Measurements from ENCODE around the gene CNIH3.

CNIH3 gene

GRCh38 chr1:224583774-224584173 is 32.3 kb upstream of the CNIH3 start:
- Mint-ChIP-seq H3K36me3 (ENCODE audit: low read depth) (peaks cover 9% of the 10 kb centered on the region), H3K27ac (no peak overlapping the region), H3K4me3 (no peak overlapping the region)

GRCh38 chr1:224585051-224585450 is 31.1 kb upstream of the CNIH3 start:
- Mint-ChIP-seq H3K27ac (no peak overlapping the region), H3K9me3 (no peaks in the 10 kb centered on the region), H3K36me3 (ENCODE audit: low read depth) (peaks cover 9% of the 10 kb centered on the region)

More at GRCh38 chr1:224583774-224584173, 32.3 kb upstream of the CNIH3 start:
- TF ChIP-seq CTCF (IDR thresholded peaks at IDR 0.05; ENCODE audit: unreplicated experiment in 3 of 3): no peak
- H3K9me3 Mint-ChIP-seq: peaks cover 6% of the 10 kb centered on the region
- H3K27me3 Mint-ChIP-seq (ENCODE audit: low read depth): peaks cover 7% of the 10 kb centered on the region
- H3K4me1 Mint-ChIP-seq: peaks cover 11% of the 10 kb centered on the region

GRCh38 chr1:224587051-224587450 is 29.1 kb upstream of the CNIH3 start:
- no peak overlapping the region for H3K27ac Mint-ChIP-seq
- peaks cover 3% of the 10 kb centered on the region for H3K27me3 Mint-ChIP-seq (ENCODE audit: low read depth)
- no peaks in the 10 kb centered on the region for H3K9me3 Mint-ChIP-seq
- no peak overlapping the region for H3K4me3 Mint-ChIP-seq
- no peak for TF ChIP-seq CTCF (IDR thresholded peaks at IDR 0.05; ENCODE audit: unreplicated experiment in 3 of 3)
- H3K36me3 Mint-ChIP-seq (ENCODE audit: low read depth): peaks cover 9% of the 10 kb centered on the region
- H3K4me1 Mint-ChIP-seq: peaks cover 5% of the 10 kb centered on the region

More at GRCh38 chr1:224585051-224585450, 31.1 kb upstream of the CNIH3 start:
- peaks cover 11% of the 10 kb centered on the region for H3K4me1 Mint-ChIP-seq
- TF ChIP-seq CTCF (IDR thresholded peaks at IDR 0.05; ENCODE audit: unreplicated experiment in 3 of 3): no peak
- no peak overlapping the region for H3K4me3 Mint-ChIP-seq
- H3K27me3 Mint-ChIP-seq (ENCODE audit: low read depth): peaks cover 7% of the 10 kb centered on the region

- Mint-ChIP-seq H3K27me3 (ENCODE audit: low read depth) (peaks cover 3% of the 10 kb centered on the region), H3K36me3 (ENCODE audit: low read depth) (peaks cover 6% of the 10 kb centered on the region), H3K9me3 (no peaks in the 10 kb centered on the region), H3K4me3 (no peak overlapping the region), H3K27ac (no peak overlapping the region), H3K4me1 (no peaks in the 10 kb centered on the region)
- TF ChIP-seq CTCF (IDR thresholded peaks at IDR 0.05; ENCODE audit: unreplicated experiment in 3 of 3): no peak
Observed at GRCh38 chr1:224588515-224588914, 27.6 kb upstream of the CNIH3 start.

- H3K27ac Mint-ChIP-seq: no peak overlapping the region
- H3K9me3 Mint-ChIP-seq: no peaks in the 10 kb centered on the region
- TF ChIP-seq CTCF (IDR thresholded peaks at IDR 0.05; ENCODE audit: unreplicated experiment in 3 of 3): no peak
- H3K36me3 Mint-ChIP-seq (ENCODE audit: low read depth): peaks cover 6% of the 10 kb centered on the region
- H3K4me3 Mint-ChIP-seq: no peak overlapping the region
- no peaks in the 10 kb centered on the region for H3K4me1 Mint-ChIP-seq
- H3K27me3 Mint-ChIP-seq (ENCODE audit: low read depth): peaks cover 3% of the 10 kb centered on the region
Observed at GRCh38 chr1:224589006-224589405, 27.1 kb upstream of the CNIH3 start.

GRCh38 chr1:224591326-224591725 is 24.8 kb upstream of the CNIH3 start:
- no peaks in the 10 kb centered on the region for H3K4me1 Mint-ChIP-seq
- peaks cover 3% of the 10 kb centered on the region for H3K27me3 Mint-ChIP-seq (ENCODE audit: low read depth)
- peaks cover 6% of the 10 kb centered on the region for H3K36me3 Mint-ChIP-seq (ENCODE audit: low read depth)
- TF ChIP-seq CTCF (IDR thresholded peaks at IDR 0.05; ENCODE audit: unreplicated experiment in 3 of 3): no peak
- H3K4me3 Mint-ChIP-seq: no peak overlapping the region
- no peaks in the 10 kb centered on the region for H3K9me3 Mint-ChIP-seq
- no peak overlapping the region for H3K27ac Mint-ChIP-seq

All from nephron (organoid).